ENCODE data around the gene RAB24. TPM values are rescaled to one million over a fixed set of nuclear protein-coding genes. Genes with fewer than 3 reads are reported as not detected.

Gene RAB24
- total and polyA plus RNA-seq, 4 donors = 8.5 to 19.0 (median 12.0) TPM

GRCh38 chr5:177290816-177291596 lies 12.5 kb downstream of the RAB24 start:
- WGBS = 96% methylated on average over 12 of the region's 12 CpGs
- no peak for TF ChIP-seq SP1 (IDR thresholded peaks at IDR 0.05)
- TF ChIP-seq JUND (IDR thresholded peaks at IDR 0.05) = no peak
- no peak for TF ChIP-seq RXRA (IDR thresholded peaks at IDR 0.05)
- no peak for TF ChIP-seq GABPA (IDR thresholded peaks at IDR 0.05 in 1 of 2, conservative IDR thresholded peaks at IDR 0.05 in 1 of 2)
- TF ChIP-seq RAD21 (IDR thresholded peaks at IDR 0.05) = no peak
- TF ChIP-seq HNF4G (IDR thresholded peaks at IDR 0.05) = no peak
- TF ChIP-seq FOXA1 (IDR thresholded peaks at IDR 0.05) = no peak
- no peak for TF ChIP-seq EGR1 (IDR thresholded peaks at IDR 0.05; ENCODE audit: low read depth in 2 of 2)
- no peak for TF ChIP-seq CTCF (IDR thresholded peaks at IDR 0.05; ENCODE audit: low read depth, low read length, missing input control)
- TF ChIP-seq TAF1 (conservative IDR thresholded peaks at IDR 0.05) = no peak
- TF ChIP-seq ZBTB33 (IDR thresholded peaks at IDR 0.05) = no peak

GRCh38 chr5:177288191-177288590 lies 15.3 kb downstream of the RAB24 start:
- H3K9me3 ChIP-seq (ENCODE audit: control insufficient read depth in 4 of 4, low read length in 3 of 4) = no peaks in the 10 kb centered on the region
- DNase-seq (ENCODE audit: low spot score) = no peak
- no peak overlapping the region for H3K9ac ChIP-seq (ENCODE audit: low read depth in 1 of 2, low read length in 2 of 2)
- no peaks in the 10 kb centered on the region for H3K4me1 ChIP-seq (ENCODE audit: control insufficient read depth in 4 of 4, insufficient read depth in 4 of 4, low read length in 3 of 4)
- H3K27me3 ChIP-seq (ENCODE audit: control insufficient read depth in 4 of 4, insufficient read depth in 4 of 4, low read length in 3 of 4) = no peaks in the 10 kb centered on the region
- 91% methylated on average over 2 of the region's 2 CpGs for whole genome bisulfite sequencing
- peaks cover 3 to 64% (median 62%) of the 10 kb centered on the region in 4 donors for H3K36me3 ChIP-seq (ENCODE audit: control insufficient read depth in 4 of 4, insufficient read depth in 3 of 4, low read depth in 1 of 4, low read length in 3 of 4)
- H3K27ac ChIP-seq (ENCODE audit: low read depth in 1 of 2, low read length in 2 of 2) = no peak overlapping the region
- H3K4me3 ChIP-seq (ENCODE audit: low read depth in 1 of 3, low read length in 3 of 3) = no peak overlapping the region
- no peak for TF ChIP-seq FOXA1 (IDR thresholded peaks at IDR 0.05)
- TF ChIP-seq FOXA2 (IDR thresholded peaks at IDR 0.05) = no peak
- TF ChIP-seq MAX (IDR thresholded peaks at IDR 0.05) = no peak
- TF ChIP-seq RAD21 (IDR thresholded peaks at IDR 0.05) = no peak
- no peak for TF ChIP-seq EGR1 (IDR thresholded peaks at IDR 0.05; ENCODE audit: low read depth in 2 of 2)
- no peak for TF ChIP-seq RXRA (IDR thresholded peaks at IDR 0.05)
- TF ChIP-seq ZBTB33 (IDR thresholded peaks at IDR 0.05) = no peak
- TF ChIP-seq TAF1 (conservative IDR thresholded peaks at IDR 0.05) = no peak
- no peak for TF ChIP-seq YY1 (IDR thresholded peaks at IDR 0.05)
- TF ChIP-seq SP1 (IDR thresholded peaks at IDR 0.05) = no peak
- TF ChIP-seq HNF4A (conservative IDR thresholded peaks at IDR 0.05) = no peak

More at GRCh38 chr5:177290816-177291596, 12.5 kb downstream of the RAB24 start:
- no peak for DNase-seq (ENCODE audit: low spot score)
- Histone ChIP-seq H3K9me3 (ENCODE audit: control insufficient read depth in 4 of 4, low read length in 3 of 4) (no peaks in the 10 kb centered on the region), H3K4me1 (ENCODE audit: control insufficient read depth in 4 of 4, insufficient read depth in 4 of 4, low read length in 3 of 4) (no peaks in the 10 kb centered on the region), H3K9ac (ENCODE audit: low read depth in 1 of 2, low read length in 2 of 2) (no peak overlapping the region), H3K27me3 (ENCODE audit: control insufficient read depth in 4 of 4, insufficient read depth in 4 of 4, low read length in 3 of 4) (no peaks in the 10 kb centered on the region), H3K36me3 (ENCODE audit: control insufficient read depth in 4 of 4, insufficient read depth in 3 of 4, low read depth in 1 of 4, low read length in 3 of 4) (peaks cover 7 to 70% (median 68%) of the 10 kb centered on the region in 4 donors), H3K4me3 (ENCODE audit: low read depth in 1 of 3, low read length in 3 of 3) (no peak overlapping the region), H3K27ac (ENCODE audit: low read depth in 1 of 2, low read length in 2 of 2) (no peak overlapping the region)
